SK-N-MC (cell line): ENCODE measurements around the gene GALNTL6.
A peak's percentile ranks its signal among the peaks of the same experiment; 100 is the strongest.

ENCODE experiments used
- DNase-seq: peaks from one replicate; pipeline ENCODE4 v3.0.0-alpha.2; 2011; ENCODE audit warnings: low read depth, low spot score
- H3K27ac ChIP-seq: fragments of 200-600 bp; sonication (generic); 2 replicates; pipeline ENCODE4 v1.5.1; 2016; ENCODE audit warnings: mixed run types
- H3K36me3 ChIP-seq: fragments of 200-600 bp; sonication (generic); 2 replicates; pipeline ENCODE4 v1.6.1; 2017; ENCODE audit warnings: antibody characterized with exemption, low read length, mixed read lengths; ENCODE audit not compliant: insufficient read depth
- H3K4me3 ChIP-seq: fragments of 200-600 bp; sonication (generic); 2 replicates; pipeline ENCODE4 v1.5.1; 2016
- H3K9ac ChIP-seq: fragments of 200-600 bp; sonication (generic); 2 replicates; pipeline ENCODE4 v1.8.0; 2017; ENCODE audit warnings: mixed run types, mixed read lengths; ENCODE audit not compliant: insufficient read length
- H3K9me3 ChIP-seq: fragments of 200-600 bp; sonication (generic); 2 replicates; pipeline ENCODE4 v1.6.1; 2017; ENCODE audit warnings: low read depth, mild to moderate bottlenecking, antibody characterized with exemption, low read length, moderate library complexity, mixed read lengths
- EZH2 ChIP-seq: fragments of 200-600 bp; sonication (generic); IDR thresholded peaks from one replicate; pipeline ENCODE4 v1.6.1; 2017; ENCODE audit warnings: antibody characterized with exemption
- FOXP2 ChIP-seq: optimal IDR thresholded peaks from 2 replicates; pipeline ENCODE3; 2011; ENCODE audit warnings: mild to moderate bottlenecking, moderate library complexity; ENCODE audit not compliant: insufficient read depth; ENCODE audit errors: extremely low read length, control extremely low read depth
- POLR2AphosphoS5 ChIP-seq: IDR thresholded peaks from 2 replicates; pipeline ENCODE4 v1.6.1; 2012; ENCODE audit warnings: mild to moderate bottlenecking, low read depth, low read length, borderline replicate concordance

GALNTL6 gene

GRCh38 chr4:171812333-171812664 lies 905 bp upstream of the GALNTL6 start:
- TF ChIP-seq EZH2 (no peak), FOXP2 (no peak), POLR2AphosphoS5 (no peak)
- Histone ChIP-seq H3K36me3 (no peaks in the 10 kb centered on the region), H3K9ac (no peak overlapping the region), H3K9me3 (no peaks in the 10 kb centered on the region), H3K4me3 (peak overlapping the region; percentile 85), H3K27ac (no peak overlapping the region)
- DNase-seq, result no peak

DNA sequence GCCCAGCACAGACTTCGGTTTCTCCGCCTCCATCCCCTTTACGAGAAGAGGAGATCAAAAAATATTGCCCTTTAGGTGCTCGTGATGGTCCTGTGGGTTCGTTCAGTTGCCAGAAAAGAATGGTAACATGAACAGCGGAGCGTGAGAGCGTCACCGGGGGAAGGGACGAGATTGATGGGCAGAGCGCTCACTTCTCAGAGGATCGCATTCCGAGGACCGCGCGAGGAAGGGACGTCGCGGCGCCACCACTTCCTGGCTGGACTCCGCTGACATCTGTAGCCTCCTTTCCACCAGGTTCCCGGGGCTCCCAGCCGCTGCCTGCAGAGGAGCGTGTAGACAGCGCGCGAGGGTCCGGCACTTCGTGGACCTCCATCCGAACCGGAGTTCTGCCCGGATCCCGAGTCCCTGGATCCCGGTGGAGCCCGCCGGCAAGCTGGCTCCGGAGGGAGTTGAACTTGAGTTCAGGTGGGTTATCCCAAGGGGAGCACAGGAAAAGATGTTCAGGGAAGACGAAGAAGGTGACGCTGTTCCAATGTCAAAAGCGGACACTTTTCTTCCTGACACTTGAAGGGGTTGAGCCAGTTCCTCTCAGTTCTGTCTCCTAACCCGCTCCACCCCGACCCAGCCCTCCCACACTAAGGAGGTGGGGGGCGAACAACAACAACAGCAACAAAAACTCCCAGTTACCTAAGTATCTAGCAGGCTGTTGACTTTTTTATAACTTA lies 484 bp downstream of the GALNTL6 start:
- TF ChIP-seq EZH2 (no peak), POLR2AphosphoS5 (no peak), FOXP2 (no peak)
- no peak for DNase-seq
- no peak overlapping the region for H3K27ac ChIP-seq
- H3K4me3 ChIP-seq, result peak overlapping the region; percentile 85
- peak overlapping the region; percentile 25 for H3K9ac ChIP-seq
- H3K36me3 ChIP-seq, result no peaks in the 10 kb centered on the region
- H3K9me3 ChIP-seq, result no peaks in the 10 kb centered on the region

DNA sequence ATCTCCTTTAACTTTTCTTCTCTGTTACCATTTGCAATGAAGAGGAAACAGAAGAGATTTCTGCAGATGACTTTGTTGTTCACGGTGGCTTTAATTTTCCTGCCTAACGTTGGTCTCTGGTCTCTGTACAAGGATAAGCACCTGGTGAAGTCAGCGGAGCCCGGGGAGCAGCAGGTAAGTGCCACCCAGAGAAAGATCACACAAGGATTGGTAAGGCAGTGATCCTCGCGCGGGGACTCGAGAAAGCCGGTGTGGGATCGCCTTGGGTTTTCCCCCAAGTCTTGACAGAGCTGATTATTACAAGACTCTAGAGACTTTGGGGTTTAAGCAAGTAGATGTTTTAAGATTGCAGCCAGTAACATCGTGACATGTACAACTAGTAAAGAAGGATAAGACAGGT lies 1.3 kb downstream of the GALNTL6 start:
- no peak for TF ChIP-seq FOXP2
- TF ChIP-seq POLR2AphosphoS5, result no peak
- no peak for TF ChIP-seq EZH2
- Histone ChIP-seq H3K36me3 (no peaks in the 10 kb centered on the region), H3K4me3 (no peak overlapping the region), H3K9me3 (no peaks in the 10 kb centered on the region), H3K27ac (no peak overlapping the region), H3K9ac (no peak overlapping the region)
- DNase-seq, result no peak

DNA sequence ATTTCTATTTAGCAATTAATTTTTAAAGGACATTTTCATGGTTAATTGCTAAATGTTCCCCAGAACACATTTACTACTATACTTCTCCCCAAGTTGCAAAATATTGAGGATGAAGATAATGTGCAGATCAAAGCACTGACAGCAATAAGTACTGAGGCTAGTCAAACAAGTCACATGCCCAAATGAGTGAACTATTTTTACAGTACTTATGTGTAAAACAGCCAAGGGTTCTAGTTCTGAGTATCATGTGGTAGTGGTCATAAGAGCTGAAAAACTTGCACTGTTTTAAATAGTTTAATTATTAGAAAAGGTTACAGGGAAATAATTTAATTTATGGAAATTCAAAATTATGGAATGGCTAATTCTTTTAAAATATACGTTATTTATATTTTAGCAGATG lies 3.8 kb downstream of the GALNTL6 start:
- TF ChIP-seq FOXP2 (no peak), EZH2 (no peak), POLR2AphosphoS5 (no peak)
- Histone ChIP-seq H3K27ac (no peak overlapping the region), H3K9me3 (no peaks in the 10 kb centered on the region), H3K36me3 (no peaks in the 10 kb centered on the region), H3K9ac (no peak overlapping the region), H3K4me3 (no peak overlapping the region)
- no peak for DNase-seq

GRCh38 chr4:171834640-171835039 lies 21.4 kb downstream of the GALNTL6 start:
- Histone ChIP-seq H3K36me3 (no peaks in the 10 kb centered on the region), H3K27ac (no peak overlapping the region), H3K9ac (no peak overlapping the region), H3K4me3 (no peak overlapping the region), H3K9me3 (no peaks in the 10 kb centered on the region)
- DNase-seq, result no peak
- TF ChIP-seq EZH2 (no peak), POLR2AphosphoS5 (no peak), FOXP2 (no peak)

DNA sequence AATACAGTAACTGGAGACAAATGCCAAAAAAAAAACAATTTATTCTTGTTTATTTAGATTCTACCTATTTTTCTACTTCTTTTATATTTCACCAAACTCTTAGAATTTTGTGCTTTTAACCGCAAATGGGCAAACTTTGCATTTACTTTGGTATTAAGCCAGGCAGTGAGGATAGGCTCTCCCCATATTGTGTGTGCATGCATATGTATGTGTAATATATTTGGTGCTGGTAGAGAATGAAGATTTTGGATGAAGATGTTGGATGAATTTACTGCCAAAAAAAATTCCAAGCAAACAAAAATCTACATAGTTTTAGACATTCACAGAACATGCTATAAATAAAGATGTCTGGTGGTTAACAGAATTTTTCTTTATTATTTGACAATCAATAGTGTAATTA lies 30.3 kb downstream of the GALNTL6 start:
- Histone ChIP-seq H3K9ac (no peak overlapping the region), H3K9me3 (no peaks in the 10 kb centered on the region), H3K27ac (no peak overlapping the region), H3K36me3 (no peaks in the 10 kb centered on the region), H3K4me3 (no peak overlapping the region)
- TF ChIP-seq EZH2, result no peak
- no peak for TF ChIP-seq FOXP2
- no peak for TF ChIP-seq POLR2AphosphoS5
- DNase-seq, result no peak

GRCh38 chr4:171846232-171846631 lies 33.0 kb downstream of the GALNTL6 start:
- no peak overlapping the region for H3K9ac ChIP-seq
- no peaks in the 10 kb centered on the region for H3K36me3 ChIP-seq
- H3K27ac ChIP-seq, result no peak overlapping the region
- H3K9me3 ChIP-seq, result no peaks in the 10 kb centered on the region
- no peak overlapping the region for H3K4me3 ChIP-seq
- TF ChIP-seq EZH2 (no peak), FOXP2 (no peak), POLR2AphosphoS5 (no peak)
- no peak for DNase-seq

GRCh38 chr4:171846893-171847292 lies 33.7 kb downstream of the GALNTL6 start:
- no peak for DNase-seq
- Histone ChIP-seq H3K36me3 (no peaks in the 10 kb centered on the region), H3K9me3 (no peaks in the 10 kb centered on the region), H3K9ac (no peak overlapping the region), H3K4me3 (no peak overlapping the region), H3K27ac (no peak overlapping the region)
- TF ChIP-seq FOXP2 (no peak), EZH2 (no peak)

GRCh38 chr4:171847751-171848150 lies 34.5 kb downstream of the GALNTL6 start:
- DNase-seq, result no peak
- H3K9me3 ChIP-seq, result no peaks in the 10 kb centered on the region
- no peak overlapping the region for H3K27ac ChIP-seq
- no peak for TF ChIP-seq EZH2
- no peak overlapping the region for H3K4me3 ChIP-seq
- H3K9ac ChIP-seq, result no peak overlapping the region
- H3K36me3 ChIP-seq, result no peaks in the 10 kb centered on the region
